ENCODE results near the gene SLC25A25. TPM values are rescaled to one million over a fixed set of nuclear protein-coding genes. Genes with fewer than 3 reads are reported as not detected.

SLC25A25 gene
- total RNA-seq, 1 donor from 2014 or later, result 9.7 TPM

DNA sequence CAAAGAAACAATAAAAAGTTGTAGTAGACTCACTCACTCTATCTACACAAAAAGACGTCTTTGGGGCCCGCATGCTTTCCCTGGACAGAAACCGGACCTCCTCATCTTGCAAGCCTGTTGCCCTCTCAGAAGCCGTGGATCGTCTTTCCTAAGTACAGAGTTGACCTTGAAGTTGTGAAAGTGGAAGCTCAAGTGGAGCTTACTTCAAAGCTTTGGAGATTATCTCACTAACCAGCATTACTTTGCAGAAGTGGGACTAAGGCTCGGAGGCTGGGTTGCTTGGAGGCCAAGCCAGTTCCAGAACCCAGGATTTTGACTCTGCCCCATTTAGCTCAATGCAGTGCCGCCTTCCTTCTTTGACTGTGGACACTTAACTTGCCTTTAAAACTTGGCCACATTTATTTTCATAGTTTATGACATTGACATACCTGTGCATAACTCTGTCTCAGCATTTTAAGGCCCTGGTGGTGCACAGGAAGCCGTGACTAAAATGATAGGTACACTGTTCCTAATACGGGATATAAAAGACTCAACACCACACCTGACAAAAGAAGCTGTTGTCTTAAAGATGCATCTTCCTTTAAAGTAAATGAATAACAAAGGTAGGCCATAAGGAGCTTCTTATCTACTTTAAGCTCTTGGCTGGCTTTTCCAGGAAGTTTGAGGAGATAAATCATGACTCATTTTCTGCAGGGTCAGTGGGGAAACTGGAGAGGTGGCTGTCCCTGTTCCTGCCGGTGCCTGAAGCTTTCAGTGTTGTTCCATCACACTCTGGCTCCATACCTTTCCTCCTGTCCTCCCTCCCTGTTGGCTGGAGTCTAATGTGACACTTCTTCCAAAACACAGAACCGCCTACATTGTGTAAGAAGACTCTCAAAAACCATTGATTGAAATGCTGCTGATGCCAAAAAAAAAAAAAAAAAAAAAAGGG lies 10.7 kb downstream of the SLC25A25 start:
- DNase-seq (ENCODE audit: low spot score, unreplicated experiment), result no peak
- no peaks in the 10 kb centered on the region for H3K36me3 Mint-ChIP-seq (ENCODE audit: insufficient read depth)

DNA sequence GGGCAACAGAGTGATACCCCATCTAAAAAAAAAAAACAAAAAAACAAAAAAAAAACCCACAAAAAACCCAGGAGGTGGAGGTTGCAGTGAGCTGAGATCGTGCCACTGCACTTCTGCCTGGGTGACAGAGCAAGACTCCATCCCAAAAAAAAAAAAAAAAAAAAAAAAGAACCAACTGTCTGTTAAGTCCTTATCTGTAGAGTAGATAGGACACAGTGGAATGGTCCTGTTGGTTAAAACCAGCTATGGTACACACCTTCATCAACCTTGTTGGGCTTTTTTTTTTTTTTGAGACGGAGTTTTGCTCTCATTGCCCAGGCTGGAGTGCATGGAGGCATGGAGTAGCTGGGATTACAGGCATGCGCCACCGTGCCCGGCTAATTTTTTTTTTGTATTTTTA lies 12.2 kb downstream of the SLC25A25 start:
- Mint-ChIP-seq H3K36me3 (ENCODE audit: insufficient read depth) (peaks cover 2% of the 10 kb centered on the region), H3K4me1 (ENCODE audit: low read depth) (peaks cover 24% of the 10 kb centered on the region), H3K27me3 (no peaks in the 10 kb centered on the region), H3K27ac (no peak overlapping the region), H3K9me3 (ENCODE audit: low read depth) (no peaks in the 10 kb centered on the region), H3K4me3 (ENCODE audit: low read depth) (no peak overlapping the region)
- DNase-seq (ENCODE audit: low spot score, unreplicated experiment), result no peak
- TF ChIP-seq, protein P1, sequence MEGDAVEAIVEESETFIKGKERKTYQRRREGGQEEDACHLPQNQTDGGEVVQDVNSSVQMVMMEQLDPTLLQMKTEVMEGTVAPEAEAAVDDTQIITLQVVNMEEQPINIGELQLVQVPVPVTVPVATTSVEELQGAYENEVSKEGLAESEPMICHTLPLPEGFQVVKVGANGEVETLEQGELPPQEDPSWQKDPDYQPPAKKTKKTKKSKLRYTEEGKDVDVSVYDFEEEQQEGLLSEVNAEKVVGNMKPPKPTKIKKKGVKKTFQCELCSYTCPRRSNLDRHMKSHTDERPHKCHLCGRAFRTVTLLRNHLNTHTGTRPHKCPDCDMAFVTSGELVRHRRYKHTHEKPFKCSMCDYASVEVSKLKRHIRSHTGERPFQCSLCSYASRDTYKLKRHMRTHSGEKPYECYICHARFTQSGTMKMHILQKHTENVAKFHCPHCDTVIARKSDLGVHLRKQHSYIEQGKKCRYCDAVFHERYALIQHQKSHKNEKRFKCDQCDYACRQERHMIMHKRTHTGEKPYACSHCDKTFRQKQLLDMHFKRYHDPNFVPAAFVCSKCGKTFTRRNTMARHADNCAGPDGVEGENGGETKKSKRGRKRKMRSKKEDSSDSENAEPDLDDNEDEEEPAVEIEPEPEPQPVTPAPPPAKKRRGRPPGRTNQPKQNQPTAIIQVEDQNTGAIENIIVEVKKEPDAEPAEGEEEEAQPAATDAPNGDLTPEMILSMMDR (IDR thresholded peaks at IDR 0.05; ENCODE audit: unreplicated experiment), result no peak

More for the DNA sequence above, 10.7 kb downstream of the SLC25A25 start:
- no peak overlapping the region for H3K4me3 Mint-ChIP-seq (ENCODE audit: low read depth)
- no peaks in the 10 kb centered on the region for H3K9me3 Mint-ChIP-seq (ENCODE audit: low read depth)
- peaks cover 18% of the 10 kb centered on the region for H3K4me1 Mint-ChIP-seq (ENCODE audit: low read depth)
- TF ChIP-seq, protein P1 (IDR thresholded peaks at IDR 0.05; ENCODE audit: unreplicated experiment), result no peak
- no peaks in the 10 kb centered on the region for H3K27me3 Mint-ChIP-seq
- H3K27ac Mint-ChIP-seq, result peak overlapping the region; percentile 34

DNA sequence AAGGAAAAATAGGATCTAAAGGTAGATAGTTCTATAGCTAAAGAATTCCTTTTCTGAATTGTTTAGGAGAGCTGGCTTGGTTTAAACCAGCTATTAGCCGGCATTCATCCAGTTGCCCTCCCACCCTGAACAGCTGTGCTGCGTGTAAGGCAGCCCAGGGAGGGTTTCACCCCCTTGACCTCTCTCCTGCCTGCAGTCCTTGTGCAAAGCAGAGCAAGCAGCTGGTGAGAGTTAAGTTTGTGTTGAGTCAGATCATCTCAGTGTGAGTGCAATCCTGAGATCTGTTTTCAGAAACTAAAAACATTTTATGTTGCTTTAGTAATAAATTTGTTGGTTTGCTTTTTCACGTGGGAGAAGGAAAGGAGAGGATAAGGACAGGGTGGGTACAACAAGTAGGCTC lies 13.0 kb downstream of the SLC25A25 start:
- no peaks in the 10 kb centered on the region for H3K27me3 Mint-ChIP-seq
- H3K4me3 Mint-ChIP-seq (ENCODE audit: low read depth), result no peak overlapping the region
- TF ChIP-seq, protein P1 (IDR thresholded peaks at IDR 0.05; ENCODE audit: unreplicated experiment), result no peak
- peak overlapping the region; percentile 75 for H3K27ac Mint-ChIP-seq
- H3K4me1 Mint-ChIP-seq (ENCODE audit: low read depth), result peaks cover 24% of the 10 kb centered on the region
- H3K36me3 Mint-ChIP-seq (ENCODE audit: insufficient read depth), result peaks cover 2% of the 10 kb centered on the region
- DNase-seq (ENCODE audit: low spot score, unreplicated experiment), result no peak
- no peaks in the 10 kb centered on the region for H3K9me3 Mint-ChIP-seq (ENCODE audit: low read depth)

DNA sequence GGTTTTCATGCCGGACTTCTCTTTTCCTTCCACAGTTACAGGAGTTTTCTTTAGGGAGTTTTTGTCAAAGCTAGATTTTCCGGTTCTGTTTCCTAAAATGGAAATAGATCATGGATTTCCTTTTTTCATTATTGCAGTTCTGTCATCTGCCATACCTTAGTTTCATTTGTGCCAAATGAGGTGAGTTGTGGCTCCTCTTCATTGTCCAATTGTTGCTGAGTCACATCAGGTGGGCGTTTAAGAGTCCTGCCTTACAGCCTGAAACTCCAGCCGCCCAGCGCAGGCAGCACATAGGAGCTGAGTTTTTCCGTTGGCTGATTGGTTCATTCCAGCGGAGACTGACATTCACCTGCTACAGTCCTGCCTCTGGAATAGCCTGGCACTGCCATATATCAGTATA lies 14.1 kb downstream of the SLC25A25 start:
- Mint-ChIP-seq H3K27ac (peak overlapping the region; percentile 51), H3K36me3 (ENCODE audit: insufficient read depth) (peaks cover 2% of the 10 kb centered on the region), H3K4me3 (ENCODE audit: low read depth) (no peak overlapping the region), H3K9me3 (ENCODE audit: low read depth) (no peaks in the 10 kb centered on the region), H3K4me1 (ENCODE audit: low read depth) (peaks cover 24% of the 10 kb centered on the region), H3K27me3 (no peaks in the 10 kb centered on the region)
- no peak for DNase-seq (ENCODE audit: low spot score, unreplicated experiment)
- TF ChIP-seq, protein P1 (IDR thresholded peaks at IDR 0.05; ENCODE audit: unreplicated experiment), result no peak

DNA sequence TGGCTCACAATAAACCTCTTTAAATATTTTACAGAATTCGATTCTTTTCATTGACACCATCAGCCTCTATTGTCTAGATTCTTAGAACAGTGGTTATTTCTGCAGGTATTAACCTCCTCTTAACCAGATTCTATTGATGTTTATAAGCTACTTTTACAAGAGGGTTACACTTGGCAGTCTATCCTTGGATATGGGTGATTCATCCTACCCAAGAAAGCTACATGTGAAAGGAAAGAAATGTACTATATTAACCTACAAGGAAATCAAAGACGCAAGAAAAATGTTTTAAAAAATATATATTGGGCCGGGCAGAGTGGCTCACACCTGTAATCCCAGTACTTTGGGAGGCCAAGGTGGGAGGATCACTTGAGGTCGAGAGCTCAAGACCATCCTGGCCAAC lies 16.7 kb downstream of the SLC25A25 start:
- no peaks in the 10 kb centered on the region for H3K27me3 Mint-ChIP-seq
- DNase-seq (ENCODE audit: low spot score, unreplicated experiment), result no peak

More for the DNA sequence above, 16.7 kb downstream of the SLC25A25 start:
- H3K27ac Mint-ChIP-seq, result no peak overlapping the region
- peaks cover 21% of the 10 kb centered on the region for H3K4me1 Mint-ChIP-seq (ENCODE audit: low read depth)
- H3K4me3 Mint-ChIP-seq (ENCODE audit: low read depth), result no peak overlapping the region
- TF ChIP-seq, protein P1 (IDR thresholded peaks at IDR 0.05; ENCODE audit: unreplicated experiment), result no peak
- no peaks in the 10 kb centered on the region for H3K9me3 Mint-ChIP-seq (ENCODE audit: low read depth)
- H3K36me3 Mint-ChIP-seq (ENCODE audit: insufficient read depth), result peaks cover 2% of the 10 kb centered on the region
